Hepatocyte (in vitro differentiated cells): ENCODE data around the gene JHY. TPM values are rescaled to one million over a fixed set of nuclear protein-coding genes. Genes with fewer than 3 reads are reported as not detected.

Source experiments
- DNase-seq: peaks from one replicate; pipeline ENCODE4 v3.0.0-alpha.2; 2016; ENCODE audit warnings: low spot score
- H2AFZ ChIP-seq: fragments of 200-600 bp; sonication (generic); 2 replicates; pipeline ENCODE4 v1.6.0; 2016; ENCODE audit warnings: antibody characterized with exemption, mild to moderate bottlenecking
- H3K27ac ChIP-seq: fragments of 200-600 bp; sonication (generic); 2 replicates; pipeline ENCODE4 v1.5.1; 2016; ENCODE audit warnings: mild to moderate bottlenecking
- H3K27me3 ChIP-seq: fragments of 200-600 bp; sonication (generic); 2 replicates; pipeline ENCODE4 v1.6.1; 2016
- H3K36me3 ChIP-seq: fragments of 200-600 bp; sonication (generic); replicated peaks from 2 replicates; pipeline ENCODE4 v1.5.1; 2016; ENCODE audit warnings: low read depth; ENCODE audit not compliant: insufficient read depth
- H3K4me1 ChIP-seq: fragments of 200-600 bp; sonication (generic); 2 replicates; pipeline ENCODE4 v1.5.1; 2016; ENCODE audit warnings: mild to moderate bottlenecking, moderate library complexity; ENCODE audit not compliant: insufficient read depth
- H3K4me2 ChIP-seq: fragments of 200-600 bp; sonication (generic); 2 replicates; pipeline ENCODE4 v1.6.0; 2016
- H3K4me3 ChIP-seq: fragments of 200-600 bp; sonication (generic); 2 replicates; pipeline ENCODE4 v1.5.1; 2016; ENCODE audit warnings: mild to moderate bottlenecking
- H3K79me2 ChIP-seq: fragments of 200-600 bp; sonication (generic); 2 replicates; pipeline ENCODE4 v1.6.0; 2017; ENCODE audit warnings: mild to moderate bottlenecking
- H3K9me2 ChIP-seq: fragments of 200-600 bp; sonication (generic); replicated peaks from 2 replicates; pipeline ENCODE4 v1.6.0; 2017; ENCODE audit warnings: mild to moderate bottlenecking; ENCODE audit not compliant: insufficient read depth
- H3K9me3 ChIP-seq: fragments of 200-600 bp; sonication (generic); 2 replicates; pipeline ENCODE4 v1.5.1; 2016; ENCODE audit warnings: low read depth, mild to moderate bottlenecking
- H4K20me1 ChIP-seq: fragments of 200-600 bp; sonication (generic); 2 replicates; pipeline ENCODE4 v1.6.0; 2016; ENCODE audit warnings: mild to moderate bottlenecking; ENCODE audit not compliant: insufficient read depth, poor library complexity, severe bottlenecking
- EZH2 ChIP-seq: fragments of 200-600 bp; sonication (generic); IDR thresholded peaks from 2 replicates; pipeline ENCODE4 v1.6.1; 2016; ENCODE audit warnings: antibody characterized with exemption, mild to moderate bottlenecking, borderline replicate concordance
- EZH2phosphoT487 ChIP-seq: fragments of 200-600 bp; sonication (generic); IDR thresholded peaks from one replicate; pipeline ENCODE4 v1.6.1; 2018; ENCODE audit warnings: antibody characterized with exemption, mild to moderate bottlenecking, low read depth, moderate library complexity; ENCODE audit not compliant: unreplicated experiment, severe bottlenecking
- WGBS: methylation state at CpG from one replicate; pipeline ENCODE4 v1.1.6; 2016; ENCODE audit warnings: low lambda C conversion rate; ENCODE audit errors: missing lambda C conversion rate; 5-methylcytosine and 5-hydroxymethylcytosine counted together
- polyA plus RNA-seq: library from polyadenylated mRNA; unstranded; fragments of >200 nt; fragmentation: Nextera tagmentation; extraction: Ambion mirVana; gene quantifications from 2 replicates; pipeline ENCODE4 v1.2.1, GENCODE V29; 2016
- total RNA-seq: library from RNA; depleted of rRNA; stranded (reverse); fragments of >200 nt; gene quantifications from 2 replicates; pipeline ENCODE4 v1.2.3, GENCODE V29; 2014
- TF ChIP-seq, protein P1 (sequence below): fragments of 200-600 bp; sonication (generic); IDR thresholded peaks from 2 replicates; pipeline ENCODE4 v1.5.1; 2016; ENCODE audit warnings: antibody characterized with exemption, mild to moderate bottlenecking; ENCODE audit not compliant: poor library complexity

Gene JHY
- total and polyA plus RNA-seq, 2 experiments from 2014 or later, result 2.8 to 3.0 TPM

DNA sequence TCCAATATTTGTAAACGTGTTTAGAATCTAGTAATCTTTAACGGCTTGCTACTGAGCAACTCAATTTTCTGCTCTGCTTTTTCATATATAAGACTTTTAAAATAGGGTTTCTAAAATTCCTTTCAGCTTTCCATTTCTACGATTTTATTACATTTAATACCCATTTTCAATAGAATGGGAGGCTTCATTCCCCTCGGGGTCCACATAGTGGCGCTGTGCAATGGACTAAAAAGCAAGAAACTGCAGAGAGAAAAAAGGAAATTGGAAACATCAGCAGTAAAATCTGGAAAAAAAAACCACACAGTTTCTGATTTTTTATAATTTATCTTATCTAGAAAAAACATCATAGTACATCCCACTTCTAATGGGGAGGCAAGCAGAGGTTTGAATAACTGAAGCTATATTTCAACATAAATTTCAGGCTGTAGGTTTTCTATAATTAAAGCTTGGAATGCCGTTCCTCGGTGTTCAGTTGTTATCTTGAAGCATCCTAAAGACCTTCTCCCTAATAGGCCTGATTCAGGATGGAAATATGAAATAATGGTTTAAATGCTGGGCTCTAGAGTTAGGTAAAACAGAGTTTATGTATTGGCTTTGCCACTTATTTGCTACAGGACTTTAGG, 18.7 kb upstream of the JHY start:
- 38% methylated on average over 7 of the region's 7 CpGs for WGBS
- no peaks in the 10 kb centered on the region for H3K9me3 ChIP-seq
- H3K4me2 ChIP-seq, result no peak overlapping the region
- H2AFZ ChIP-seq, result no peak overlapping the region
- H3K36me3 ChIP-seq, result no peaks in the 10 kb centered on the region
- H3K27ac ChIP-seq, result no peak overlapping the region
- peaks cover 23% of the 10 kb centered on the region for H3K27me3 ChIP-seq
- H3K4me1 ChIP-seq, result no peaks in the 10 kb centered on the region
- H3K4me3 ChIP-seq, result no peak overlapping the region
- H3K79me2 ChIP-seq, result no peaks in the 10 kb centered on the region
- TF ChIP-seq, protein P1, sequence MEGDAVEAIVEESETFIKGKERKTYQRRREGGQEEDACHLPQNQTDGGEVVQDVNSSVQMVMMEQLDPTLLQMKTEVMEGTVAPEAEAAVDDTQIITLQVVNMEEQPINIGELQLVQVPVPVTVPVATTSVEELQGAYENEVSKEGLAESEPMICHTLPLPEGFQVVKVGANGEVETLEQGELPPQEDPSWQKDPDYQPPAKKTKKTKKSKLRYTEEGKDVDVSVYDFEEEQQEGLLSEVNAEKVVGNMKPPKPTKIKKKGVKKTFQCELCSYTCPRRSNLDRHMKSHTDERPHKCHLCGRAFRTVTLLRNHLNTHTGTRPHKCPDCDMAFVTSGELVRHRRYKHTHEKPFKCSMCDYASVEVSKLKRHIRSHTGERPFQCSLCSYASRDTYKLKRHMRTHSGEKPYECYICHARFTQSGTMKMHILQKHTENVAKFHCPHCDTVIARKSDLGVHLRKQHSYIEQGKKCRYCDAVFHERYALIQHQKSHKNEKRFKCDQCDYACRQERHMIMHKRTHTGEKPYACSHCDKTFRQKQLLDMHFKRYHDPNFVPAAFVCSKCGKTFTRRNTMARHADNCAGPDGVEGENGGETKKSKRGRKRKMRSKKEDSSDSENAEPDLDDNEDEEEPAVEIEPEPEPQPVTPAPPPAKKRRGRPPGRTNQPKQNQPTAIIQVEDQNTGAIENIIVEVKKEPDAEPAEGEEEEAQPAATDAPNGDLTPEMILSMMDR, result peak; percentile 91
- TF ChIP-seq EZH2phosphoT487, result no peak
- no peak for TF ChIP-seq EZH2
- DNase-seq, result peak; percentile 64
- H4K20me1 ChIP-seq, result no peaks in the 10 kb centered on the region
- H3K9me2 ChIP-seq, result no peaks in the 10 kb centered on the region

GRCh38 chr11:122864386-122865115, 18.0 kb upstream of the JHY start:
- 91% methylated on average over 7 of the region's 7 CpGs for WGBS
- Histone ChIP-seq H3K9me3 (no peaks in the 10 kb centered on the region), H3K27ac (no peak overlapping the region), H3K79me2 (no peaks in the 10 kb centered on the region), H3K4me1 (no peaks in the 10 kb centered on the region), H3K4me3 (no peak overlapping the region), H3K36me3 (no peaks in the 10 kb centered on the region), H3K27me3 (peaks cover 30% of the 10 kb centered on the region), H2AFZ (no peak overlapping the region), H4K20me1 (no peaks in the 10 kb centered on the region), H3K4me2 (no peak overlapping the region), H3K9me2 (no peaks in the 10 kb centered on the region)
- DNase-seq, result no peak
- TF ChIP-seq, protein P1, result no peak
- TF ChIP-seq EZH2, result no peak
- TF ChIP-seq EZH2phosphoT487, result no peak

- H3K9me2 ChIP-seq, result no peaks in the 10 kb centered on the region
- H3K27ac ChIP-seq, result no peak overlapping the region
- 84% methylated on average over 6 of the region's 6 CpGs for WGBS
- H3K27me3 ChIP-seq, result peaks cover 18% of the 10 kb centered on the region
- no peaks in the 10 kb centered on the region for H3K9me3 ChIP-seq
- DNase-seq, result no peak
- no peak overlapping the region for H3K4me3 ChIP-seq
- no peaks in the 10 kb centered on the region for H3K4me1 ChIP-seq
- H3K79me2 ChIP-seq, result no peaks in the 10 kb centered on the region
- H3K36me3 ChIP-seq, result no peaks in the 10 kb centered on the region
- no peaks in the 10 kb centered on the region for H4K20me1 ChIP-seq
- TF ChIP-seq EZH2, result no peak
- TF ChIP-seq, protein P1, result no peak
- no peak for TF ChIP-seq EZH2phosphoT487
- no peak overlapping the region for H2AFZ ChIP-seq
- H3K4me2 ChIP-seq, result no peak overlapping the region
Measured at GRCh38 chr11:122869622-122870021, 12.9 kb upstream of the JHY start.
